ENCODE data around the gene DNAJC5. TPM values are rescaled to one million over a fixed set of nuclear protein-coding genes. Genes with fewer than 3 reads are reported as not detected.
"Not testable (repeated sequence)": the region's sequence is repeated elsewhere in the genome, so short reads cannot be mapped to it uniquely, and the experiment has no call there.

Gene DNAJC5
- total RNA-seq, 4 donors from 2014 or later: 38.4 to 87.4 (median 75.1) TPM

GRCh38 chr20:63974402-63975200, 79.7 kb downstream of the DNAJC5 start:
- no peak overlapping the region for H3K27ac ChIP-seq
- no peaks in the 10 kb centered on the region for H3K9me3 ChIP-seq
- peaks cover 7 to 20% of the 10 kb centered on the region in 2 donors for H3K4me1 ChIP-seq
- H3K27me3 ChIP-seq: no peaks in the 10 kb centered on the region
- H3K4me3 ChIP-seq (replicated peaks in 1 of 3): no peak overlapping the region
- DNase-seq: no peak
- intact Hi-C loops (cut with DNase I): loop anchor here (2.0 to 5.0 kb wide), 2 partner anchors 438 to 477 kb away; partner anchors contain the start of genes EEF1A2 and PTK6
- WGBS, 2 donors: 80 to 86% methylated on average over 18 to 19 of the region's 19 CpGs
- no peak for TF ChIP-seq CTCF (IDR thresholded peaks at IDR 0.05)
- TF ChIP-seq POLR2A (IDR thresholded peaks at IDR 0.05): no peak
- H3K36me3 ChIP-seq: no peaks in the 10 kb centered on the region

GRCh38 chr20:63976511-63976910, 81.6 kb downstream of the DNAJC5 start:
- H3K27ac ChIP-seq; H3K4me3 ChIP-seq (replicated peaks in 1 of 3); H3K36me3 ChIP-seq; DNase-seq; H3K9me3 ChIP-seq; intact Hi-C loops (cut with DNase I); H3K27me3 ChIP-seq: not testable (repeated sequence)
- peaks cover 13 to 25% of the 10 kb centered on the region in 2 donors for H3K4me1 ChIP-seq
- 91 to 93% methylated on average over 7 of the region's 7 CpGs for WGBS, 2 donors

- Histone ChIP-seq H3K36me3 (no peaks in the 10 kb centered on the region), H3K9me3 (no peaks in the 10 kb centered on the region), H3K4me3 (replicated peaks in 1 of 3) (no peak overlapping the region), H3K27ac (no peak overlapping the region), H3K27me3 (no peaks in the 10 kb centered on the region), H3K4me1 (peaks cover 19 to 31% of the 10 kb centered on the region in 2 donors)
- TF ChIP-seq POLR2A (IDR thresholded peaks at IDR 0.05) (no peak), CTCF (IDR thresholded peaks at IDR 0.05) (no peak)
- intact Hi-C loops (cut with DNase I): no loop called here
- DNase-seq: no peak
- WGBS, 2 donors: 89 to 90% methylated on average over 15 to 18 of the region's 18 CpGs
These were observed 82.2 kb downstream of the DNAJC5 start for GRCh38 chr20:63976980-63977738.

GRCh38 chr20:63977739-63978276, 82.9 kb downstream of the DNAJC5 start:
- intact Hi-C loops (cut with DNase I): no loop called here
- TF ChIP-seq POLR2A (IDR thresholded peaks at IDR 0.05) (no peak), CTCF (IDR thresholded peaks at IDR 0.05) (no peak)
- Histone ChIP-seq H3K27me3 (no peaks in the 10 kb centered on the region), H3K4me1 (peaks cover 24 to 35% of the 10 kb centered on the region in 2 donors), H3K9me3 (no peaks in the 10 kb centered on the region), H3K36me3 (no peaks in the 10 kb centered on the region), H3K4me3 (replicated peaks in 1 of 3) (no peak overlapping the region), H3K27ac (no peak overlapping the region)
- DNase-seq: no peak
- WGBS, 2 donors: 80 to 88% methylated on average over 1 to 7 of the region's 16 CpGs

GRCh38 chr20:63978319-63979228, 83.6 kb downstream of the DNAJC5 start:
- Histone ChIP-seq H3K27ac (peak overlapping the region in 1 of 3 donors; percentile 59), H3K4me3 (replicated peaks in 1 of 3) (peak overlapping the region; percentile 45 to 75 (median 49)), H3K27me3 (no peaks in the 10 kb centered on the region), H3K4me1 (peaks cover 24 to 32% of the 10 kb centered on the region in 2 donors), H3K36me3 (peaks cover 0 to under 1% of the 10 kb centered on the region in 2 donors), H3K9me3 (no peaks in the 10 kb centered on the region)
- intact Hi-C loops (cut with DNase I): no loop called here
- 24 to 45% methylated on average over 12 to 23 of the region's 52 CpGs for WGBS, 2 donors
- DNase-seq: peak; percentile 84 to 89
- TF ChIP-seq POLR2A (IDR thresholded peaks at IDR 0.05) (peak in 1 of 2 donors; percentile 55), CTCF (IDR thresholded peaks at IDR 0.05) (no peak)

All from thyroid gland (tissue), 4 donors.